ENCODE measurements around the gene ZP1. TPM values are rescaled to one million over a fixed set of nuclear protein-coding genes. Genes with fewer than 3 reads are reported as not detected.
"Not testable (repeated sequence)": the region's sequence is repeated elsewhere in the genome, so short reads cannot be mapped to it uniquely, and the experiment has no call there.

ZP1 gene
- total and polyA plus RNA-seq, 10 of the 15 experiments (the other 5 are each of a cell fraction or from before 2014, with no cell fraction given) = not detected

DNA sequence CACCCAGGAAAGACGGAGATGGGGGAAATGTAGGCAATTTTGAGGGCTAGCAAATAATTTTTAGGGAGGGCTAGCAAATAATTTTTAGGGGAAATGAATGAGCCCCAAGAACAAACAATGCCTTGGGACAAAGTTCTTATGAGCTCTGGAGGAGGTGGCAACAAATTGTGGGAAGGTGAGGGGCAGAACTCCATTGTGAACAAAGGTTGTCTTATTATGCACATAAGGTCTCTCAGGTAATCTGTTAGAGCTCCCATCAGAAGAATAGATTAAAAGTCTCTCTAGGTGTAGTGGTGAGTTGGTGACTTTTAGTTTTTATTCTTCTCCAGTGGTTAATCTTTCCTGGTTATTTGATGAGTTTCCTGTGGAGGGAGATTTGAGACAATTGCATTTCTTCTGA is 41.5 kb downstream of the ZP1 start:
- ChIA-PET POLR2A (no interaction called here), SMC1A (ENCODE audit: uncharacterized antibody, unreplicated experiment) (interaction anchor here (1.2 to 1.8 kb wide), 3 partner anchors 10 to 45 kb away, joined by 4 to 5 read pairs (median 5); no protein-coding TSS in a partner anchor), RAD21 (ENCODE audit: unreplicated experiment) (no interaction called here), CTCF (interaction anchor here (2.4 kb wide), 1 partner anchor 9 kb away, joined by 10 read pairs; no protein-coding TSS in a partner anchor)
- H3K4me1 ChIP-seq (ENCODE audit: control insufficient read depth, insufficient read depth, low read length) = peaks cover 58% of the 10 kb centered on the region
- H2AFZ ChIP-seq (ENCODE audit: control insufficient read depth, low read depth, low read length) = no peak overlapping the region
- no peak overlapping the region for H3K27ac ChIP-seq (ENCODE audit: control insufficient read depth, insufficient read depth)
- H3K4me3 ChIP-seq = no peak overlapping the region
- peaks cover 25% of the 10 kb centered on the region for H3K79me2 ChIP-seq (ENCODE audit: control insufficient read depth, insufficient read depth, low read length)
- no peaks in the 10 kb centered on the region for H3K36me3 ChIP-seq (ENCODE audit: control insufficient read depth in 2 of 2, insufficient read depth in 2 of 2, low read length in 1 of 2)
- no peaks in the 10 kb centered on the region for H3K27me3 ChIP-seq (replicated peaks in 1 of 2; ENCODE audit: control insufficient read depth in 2 of 2, insufficient read depth in 2 of 2, low read length in 1 of 2)
- no peak for TF ChIP-seq FOXM1 (IDR thresholded peaks at IDR 0.05; ENCODE audit: low read depth, low read length)
- ATAC-seq (no peak), FAIRE-seq (no peak), DNase-seq (ENCODE audit: low read depth, low spot score) (no peak)
- intact Hi-C loops (cut with micrococcal nuclease; ENCODE audit: unreplicated experiment) = loop anchor here (5.0 kb wide), 1 partner anchor 147 kb away; no protein-coding TSS in a partner anchor
- in situ Hi-C loops (cut with MboI) = no loop called here
- H3K4me2 ChIP-seq (ENCODE audit: control insufficient read depth, insufficient read depth) = no peak overlapping the region
- H3K9me3 ChIP-seq (replicated peaks; ENCODE audit: control insufficient read depth, insufficient read depth, low read length) = peaks cover 8% of the 10 kb centered on the region
- no TSS peak for BruUV-seq (replicated peaks)
- 13% methylated on average over 1 of the region's 1 CpG for WGBS (ENCODE audit: insufficient coverage, insufficient replicate concordance, low lambda C conversion rate, missing lambda C conversion rate)
- H3K9ac ChIP-seq (ENCODE audit: control insufficient read depth, insufficient read depth, low read length) = no peak overlapping the region
- H4K20me1 ChIP-seq (ENCODE audit: control insufficient read depth, insufficient read depth) = peaks cover 4% of the 10 kb centered on the region; the same call in 1 of the 2 replicates

- Histone ChIP-seq H3K4me1 (ENCODE audit: control insufficient read depth, insufficient read depth, low read length) (peaks cover 56% of the 10 kb centered on the region), H3K79me2 (ENCODE audit: control insufficient read depth, insufficient read depth, low read length) (peaks cover 22% of the 10 kb centered on the region), H3K9ac (ENCODE audit: control insufficient read depth, insufficient read depth, low read length) (0 out of 2 replicates have a peak overlapping the region, but pooled peaks have one; percentile 5), H3K27ac (ENCODE audit: control insufficient read depth, insufficient read depth) (peak overlapping the region; percentile 78), H3K4me2 (ENCODE audit: control insufficient read depth, insufficient read depth) (peak overlapping the region; percentile 78)
- H3K9me3 ChIP-seq (replicated peaks; ENCODE audit: control insufficient read depth, insufficient read depth, low read length); CTCF ChIA-PET; POLR2A ChIA-PET; H3K27me3 ChIP-seq (replicated peaks in 1 of 2; ENCODE audit: control insufficient read depth in 2 of 2, insufficient read depth in 2 of 2, low read length in 1 of 2); in situ Hi-C loops (cut with MboI); BruUV-seq (replicated peaks); ATAC-seq; H2AFZ ChIP-seq (ENCODE audit: control insufficient read depth, low read depth, low read length); FAIRE-seq; H4K20me1 ChIP-seq (ENCODE audit: control insufficient read depth, insufficient read depth); H3K36me3 ChIP-seq (ENCODE audit: control insufficient read depth in 2 of 2, insufficient read depth in 2 of 2, low read length in 1 of 2); DNase-seq (ENCODE audit: low read depth, low spot score); H3K4me3 ChIP-seq: not testable (repeated sequence)
- RAD21 ChIA-PET (ENCODE audit: unreplicated experiment) = interaction anchor here (1.8 kb wide), 1 partner anchor 9 kb away, joined by 4 read pairs; no protein-coding TSS in a partner anchor
- 0 out of 2 replicates have a peak, but pooled peaks have one; percentile 27 for TF ChIP-seq ZNF207 (IDR thresholded peaks at IDR 0.05; ENCODE audit: borderline replicate concordance)
- TF ChIP-seq SMARCA5 (IDR thresholded peaks at IDR 0.05) = peak; percentile 37; the same call in 1 of the 2 replicates
- WGBS (ENCODE audit: insufficient coverage, insufficient replicate concordance, low lambda C conversion rate, missing lambda C conversion rate) = 85% methylated on average over 3 of the region's 3 CpGs
- intact Hi-C loops (cut with micrococcal nuclease; ENCODE audit: unreplicated experiment) = loop anchor here (5.0 kb wide), 1 partner anchor 147 kb away; no protein-coding TSS in a partner anchor
- SMC1A ChIA-PET (ENCODE audit: uncharacterized antibody, unreplicated experiment) = interaction anchor here (1.6 to 1.8 kb wide), 2 partner anchors 10 to 44 kb away, joined by 4 to 5 read pairs; no protein-coding TSS in a partner anchor
Measured at GRCh38 chr11:60909680-60910280, 42.4 kb downstream of the ZP1 start.
